ENCODE data around the gene TARS1. TPM values are rescaled to one million over a fixed set of nuclear protein-coding genes. Genes with fewer than 3 reads are reported as not detected.
"Not testable (repeated sequence)": the region's sequence is repeated elsewhere in the genome, so short reads cannot be mapped to it uniquely, and the experiment has no call there.

TARS1 gene
- polyA plus RNA-seq, 2 donors, result 78.9 to 96.6 TPM

DNA sequence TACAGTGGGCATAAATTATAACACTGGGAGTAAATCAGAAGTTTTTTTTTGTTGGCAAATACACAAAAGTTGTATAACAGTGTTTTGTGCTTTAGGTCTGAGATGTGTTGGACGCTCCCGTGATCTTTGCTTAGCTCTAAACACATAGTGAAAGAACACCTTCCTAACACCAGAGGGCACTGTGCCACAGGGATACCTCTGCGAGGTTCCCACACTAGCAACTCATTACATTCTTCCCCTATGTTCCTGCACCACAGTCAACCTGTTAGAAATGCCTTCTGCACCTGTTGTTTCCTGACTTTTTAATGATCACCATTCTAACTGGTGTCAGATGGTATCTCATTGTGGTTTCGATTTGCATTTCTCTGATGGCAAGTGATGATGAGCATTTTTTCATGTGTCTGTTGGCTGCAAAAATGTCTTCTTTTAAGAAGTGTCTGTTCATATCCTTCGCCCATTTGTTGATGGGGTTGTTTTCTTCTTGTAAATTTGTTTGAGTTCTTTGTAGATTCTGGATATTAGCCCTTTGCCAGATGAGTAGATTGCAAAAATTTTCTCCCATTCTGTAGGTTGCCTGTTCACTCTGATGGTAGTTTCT lies 4.8 kb upstream of the TARS1 start:
- H3K27me3 ChIP-seq (ENCODE audit: control insufficient read depth in 1 of 2, insufficient read depth in 2 of 2, low read length in 2 of 2); H3K4me3 ChIP-seq (ENCODE audit: low read depth in 1 of 2, low read length in 2 of 2); H3K27ac ChIP-seq (ENCODE audit: low read depth in 2 of 2, low read length in 1 of 2); H3K4me1 ChIP-seq (ENCODE audit: control insufficient read depth in 2 of 2, insufficient read depth in 2 of 2, low read length in 1 of 2); H3K36me3 ChIP-seq (ENCODE audit: control insufficient read depth in 2 of 2, insufficient read depth in 2 of 2, low read length in 1 of 2); H3K9me3 ChIP-seq (ENCODE audit: control insufficient read depth in 2 of 2, insufficient read depth in 1 of 2, low read depth in 1 of 2, low read length in 1 of 2): not testable (repeated sequence)
- 23 to 25% methylated on average over 5 of the region's 5 CpGs for WGBS, 2 donors

DNA sequence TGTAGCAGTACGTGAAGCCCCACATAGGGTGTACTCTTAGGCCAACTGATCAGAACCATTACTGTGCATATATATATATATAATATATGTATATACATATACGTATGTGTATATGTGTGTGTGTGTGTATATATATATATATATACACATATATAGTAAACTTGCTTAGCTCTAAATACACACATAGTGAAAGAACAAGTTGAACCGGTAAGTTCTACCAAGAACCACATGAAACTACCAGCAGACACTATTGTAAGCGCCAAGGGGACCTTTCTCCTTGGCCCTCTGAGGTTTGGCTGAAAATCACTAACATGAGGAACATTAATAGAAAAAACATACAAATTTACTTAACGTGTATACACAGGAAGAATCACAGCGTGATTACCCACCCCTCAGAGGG lies 1.8 kb upstream of the TARS1 start:
- H3K4me3 ChIP-seq (ENCODE audit: low read depth in 1 of 2, low read length in 2 of 2), result peak overlapping the region in 1 of 2 donors; percentile 68
- no peaks in the 10 kb centered on the region for H3K36me3 ChIP-seq (ENCODE audit: control insufficient read depth in 2 of 2, insufficient read depth in 2 of 2, low read length in 1 of 2)
- no peaks in the 10 kb centered on the region for H3K27me3 ChIP-seq (ENCODE audit: control insufficient read depth in 1 of 2, insufficient read depth in 2 of 2, low read length in 2 of 2)
- no peak overlapping the region for H3K27ac ChIP-seq (ENCODE audit: low read depth in 2 of 2, low read length in 1 of 2)
- H3K9me3 ChIP-seq (ENCODE audit: control insufficient read depth in 2 of 2, insufficient read depth in 1 of 2, low read depth in 1 of 2, low read length in 1 of 2), result no peaks in the 10 kb centered on the region
- 58 to 73% methylated on average over 6 of the region's 6 CpGs for WGBS, 2 donors
- H3K4me1 ChIP-seq (ENCODE audit: control insufficient read depth in 2 of 2, insufficient read depth in 2 of 2, low read length in 1 of 2), result no peaks in the 10 kb centered on the region

DNA sequence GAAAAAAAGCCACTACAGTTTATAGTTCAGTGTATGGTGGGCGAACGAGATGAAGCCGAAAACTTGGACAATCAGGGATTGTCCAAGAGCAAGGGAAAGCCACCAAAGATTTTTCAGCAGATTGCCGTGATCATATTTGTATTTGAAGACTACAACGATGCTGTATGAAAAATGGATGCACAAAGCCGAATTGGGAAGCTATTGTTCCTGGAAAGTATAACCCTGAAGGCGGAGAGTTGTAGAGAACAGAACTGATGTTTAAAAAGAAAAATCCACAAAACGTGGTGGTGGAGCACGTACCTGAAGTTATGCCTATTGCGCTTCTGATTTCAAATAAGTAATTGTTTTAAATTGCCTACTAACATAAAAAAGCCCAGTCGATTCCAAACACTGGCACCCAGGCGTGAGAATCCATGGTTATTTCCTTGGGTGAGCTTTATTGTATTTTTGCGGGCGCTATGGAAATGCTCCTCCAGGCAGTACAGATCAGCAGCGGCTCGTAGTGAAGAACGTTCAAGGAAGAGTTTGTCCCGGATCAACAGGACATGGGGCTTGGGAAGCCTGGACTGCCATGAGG lies 772 bp upstream of the TARS1 start:
- no peaks in the 10 kb centered on the region for H3K27me3 ChIP-seq (ENCODE audit: control insufficient read depth in 1 of 2, insufficient read depth in 2 of 2, low read length in 2 of 2)
- H3K4me1 ChIP-seq (ENCODE audit: control insufficient read depth in 2 of 2, insufficient read depth in 2 of 2, low read length in 1 of 2), result no peaks in the 10 kb centered on the region
- H3K27ac ChIP-seq (ENCODE audit: low read depth in 2 of 2, low read length in 1 of 2), result peak overlapping the region; percentile 89 to 98
- H3K36me3 ChIP-seq (ENCODE audit: control insufficient read depth in 2 of 2, insufficient read depth in 2 of 2, low read length in 1 of 2), result no peaks in the 10 kb centered on the region
- peak overlapping the region; percentile 68 to 78 for H3K4me3 ChIP-seq (ENCODE audit: low read depth in 1 of 2, low read length in 2 of 2)
- 2 to 6% methylated on average over 18 of the region's 18 CpGs for WGBS, 2 donors
- no peaks in the 10 kb centered on the region for H3K9me3 ChIP-seq (ENCODE audit: control insufficient read depth in 2 of 2, insufficient read depth in 1 of 2, low read depth in 1 of 2, low read length in 1 of 2)

- Histone ChIP-seq H3K9me3 (ENCODE audit: control insufficient read depth in 2 of 2, insufficient read depth in 1 of 2, low read depth in 1 of 2, low read length in 1 of 2) (no peaks in the 10 kb centered on the region), H3K4me1 (ENCODE audit: control insufficient read depth in 2 of 2, insufficient read depth in 2 of 2, low read length in 1 of 2) (no peaks in the 10 kb centered on the region), H3K4me3 (ENCODE audit: low read depth in 1 of 2, low read length in 2 of 2) (peak overlapping the region; percentile 68 to 78), H3K27me3 (ENCODE audit: control insufficient read depth in 1 of 2, insufficient read depth in 2 of 2, low read length in 2 of 2) (no peaks in the 10 kb centered on the region), H3K36me3 (ENCODE audit: control insufficient read depth in 2 of 2, insufficient read depth in 2 of 2, low read length in 1 of 2) (peaks cover 0 to 2% of the 10 kb centered on the region in 2 donors), H3K27ac (ENCODE audit: low read depth in 2 of 2, low read length in 1 of 2) (peak overlapping the region; percentile 94 to 98)
- 1% methylated on average over 22 of the region's 22 CpGs for WGBS, 2 donors
Observed at GRCh38 chr5:33441241-33442177, 744 bp downstream of the TARS1 start.

GRCh38 chr5:33444542-33444941 lies 3.8 kb downstream of the TARS1 start:
- Histone ChIP-seq H3K4me3 (ENCODE audit: low read depth in 1 of 2, low read length in 2 of 2) (no peak overlapping the region), H3K4me1 (ENCODE audit: control insufficient read depth in 2 of 2, insufficient read depth in 2 of 2, low read length in 1 of 2) (no peaks in the 10 kb centered on the region), H3K27me3 (ENCODE audit: control insufficient read depth in 1 of 2, insufficient read depth in 2 of 2, low read length in 2 of 2) (no peaks in the 10 kb centered on the region), H3K27ac (ENCODE audit: low read depth in 2 of 2, low read length in 1 of 2) (no peak overlapping the region), H3K36me3 (ENCODE audit: control insufficient read depth in 2 of 2, insufficient read depth in 2 of 2, low read length in 1 of 2) (peaks cover 0 to 6% of the 10 kb centered on the region in 2 donors), H3K9me3 (ENCODE audit: control insufficient read depth in 2 of 2, insufficient read depth in 1 of 2, low read depth in 1 of 2, low read length in 1 of 2) (no peaks in the 10 kb centered on the region)
- 85 to 87% methylated on average over 4 of the region's 4 CpGs for WGBS, 2 donors

- Histone ChIP-seq H3K9me3 (ENCODE audit: control insufficient read depth in 2 of 2, insufficient read depth in 1 of 2, low read depth in 1 of 2, low read length in 1 of 2) (no peaks in the 10 kb centered on the region), H3K27me3 (ENCODE audit: control insufficient read depth in 1 of 2, insufficient read depth in 2 of 2, low read length in 2 of 2) (no peaks in the 10 kb centered on the region), H3K27ac (ENCODE audit: low read depth in 2 of 2, low read length in 1 of 2) (no peak overlapping the region), H3K36me3 (ENCODE audit: control insufficient read depth in 2 of 2, insufficient read depth in 2 of 2, low read length in 1 of 2) (peaks cover 0 to 6% of the 10 kb centered on the region in 2 donors), H3K4me3 (ENCODE audit: low read depth in 1 of 2, low read length in 2 of 2) (no peak overlapping the region), H3K4me1 (ENCODE audit: control insufficient read depth in 2 of 2, insufficient read depth in 2 of 2, low read length in 1 of 2) (no peaks in the 10 kb centered on the region)
Observed at GRCh38 chr5:33445798-33446197, 5.0 kb downstream of the TARS1 start.

DNA sequence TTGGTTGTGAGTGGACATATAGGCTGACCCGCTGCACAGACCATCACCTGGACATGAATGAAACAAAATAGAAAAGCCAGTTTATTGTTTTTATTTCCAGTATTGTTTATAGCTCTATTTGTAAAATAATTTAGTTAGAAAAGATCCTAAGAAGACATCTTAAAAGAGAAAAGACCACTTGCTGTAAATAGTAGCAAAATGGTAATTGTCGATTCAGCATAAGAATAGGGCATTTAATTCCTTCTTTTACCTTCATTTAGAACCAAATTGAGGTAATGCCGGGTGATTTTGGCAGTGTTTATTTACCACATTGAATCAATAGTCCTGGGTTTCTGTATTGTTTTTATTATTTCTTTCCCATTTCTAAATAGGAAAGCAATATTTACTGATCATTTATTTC lies 7.4 kb downstream of the TARS1 start:
- H3K4me3 ChIP-seq (ENCODE audit: low read depth in 1 of 2, low read length in 2 of 2), result no peak overlapping the region
- H3K4me1 ChIP-seq (ENCODE audit: control insufficient read depth in 2 of 2, insufficient read depth in 2 of 2, low read length in 1 of 2), result no peaks in the 10 kb centered on the region
- H3K27me3 ChIP-seq (ENCODE audit: control insufficient read depth in 1 of 2, insufficient read depth in 2 of 2, low read length in 2 of 2), result no peaks in the 10 kb centered on the region
- WGBS, 2 donors, result 88 to 89% methylated on average over 3 of the region's 3 CpGs
- peaks cover 0 to 6% of the 10 kb centered on the region in 2 donors for H3K36me3 ChIP-seq (ENCODE audit: control insufficient read depth in 2 of 2, insufficient read depth in 2 of 2, low read length in 1 of 2)
- H3K9me3 ChIP-seq (ENCODE audit: control insufficient read depth in 2 of 2, insufficient read depth in 1 of 2, low read depth in 1 of 2, low read length in 1 of 2), result no peaks in the 10 kb centered on the region
- H3K27ac ChIP-seq (ENCODE audit: low read depth in 2 of 2, low read length in 1 of 2), result no peak overlapping the region

GRCh38 chr5:33457126-33457525 lies 16.4 kb downstream of the TARS1 start:
- Histone ChIP-seq H3K27ac (ENCODE audit: low read depth in 2 of 2, low read length in 1 of 2) (no peak overlapping the region), H3K36me3 (ENCODE audit: control insufficient read depth in 2 of 2, insufficient read depth in 2 of 2, low read length in 1 of 2) (peaks cover 12 to 22% of the 10 kb centered on the region in 2 donors), H3K9me3 (ENCODE audit: control insufficient read depth in 2 of 2, insufficient read depth in 1 of 2, low read depth in 1 of 2, low read length in 1 of 2) (no peaks in the 10 kb centered on the region), H3K4me3 (ENCODE audit: low read depth in 1 of 2, low read length in 2 of 2) (no peak overlapping the region), H3K27me3 (ENCODE audit: control insufficient read depth in 1 of 2, insufficient read depth in 2 of 2, low read length in 2 of 2) (no peaks in the 10 kb centered on the region), H3K4me1 (ENCODE audit: control insufficient read depth in 2 of 2, insufficient read depth in 2 of 2, low read length in 1 of 2) (no peaks in the 10 kb centered on the region)
- WGBS, 2 donors, result 23 to 31% methylated on average over 2 of the region's 2 CpGs

DNA sequence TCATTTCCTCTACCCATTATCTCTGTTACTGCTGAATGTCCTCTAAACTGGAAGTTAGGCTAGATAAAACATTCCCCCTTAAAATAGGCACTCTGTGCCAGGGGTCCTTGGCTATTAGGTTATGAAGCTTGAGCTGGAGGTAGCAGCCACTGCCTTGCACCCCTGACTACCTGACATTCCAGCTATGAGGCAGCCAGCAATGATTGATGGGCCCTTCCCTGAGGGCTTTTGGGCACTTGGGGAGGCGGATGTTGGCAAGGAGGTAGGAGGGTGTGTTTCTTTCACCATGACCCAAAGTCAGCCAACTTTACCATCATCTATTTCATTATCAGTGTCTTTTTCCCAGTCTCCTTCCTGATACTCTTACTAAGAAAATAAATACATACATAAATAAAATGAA lies 17.1 kb downstream of the TARS1 start:
- Histone ChIP-seq H3K9me3 (ENCODE audit: control insufficient read depth in 2 of 2, insufficient read depth in 1 of 2, low read depth in 1 of 2, low read length in 1 of 2) (no peaks in the 10 kb centered on the region), H3K27ac (ENCODE audit: low read depth in 2 of 2, low read length in 1 of 2) (peak overlapping the region in 1 of 2 donors; percentile 13), H3K27me3 (ENCODE audit: control insufficient read depth in 1 of 2, insufficient read depth in 2 of 2, low read length in 2 of 2) (no peaks in the 10 kb centered on the region), H3K4me1 (ENCODE audit: control insufficient read depth in 2 of 2, insufficient read depth in 2 of 2, low read length in 1 of 2) (no peaks in the 10 kb centered on the region), H3K4me3 (ENCODE audit: low read depth in 1 of 2, low read length in 2 of 2) (no peak overlapping the region), H3K36me3 (ENCODE audit: control insufficient read depth in 2 of 2, insufficient read depth in 2 of 2, low read length in 1 of 2) (peaks cover 12 to 22% of the 10 kb centered on the region in 2 donors)
- whole genome bisulfite sequencing, 2 donors, result 73 to 74% methylated on average over 1 of the region's 1 CpG

Measured in esophagus (tissue), 2 donors.